GM12878 (cell line): ENCODE results near the gene SVEP1. TPM values are rescaled to one million over a fixed set of nuclear protein-coding genes. Genes with fewer than 3 reads are reported as not detected.

Experiments
- ATAC-seq: fragments of 200-7000 bp; cut with Tn5 transposase; 3 replicates; pipeline ENCODE4 v1.9.1; 2020; ENCODE audit warnings: mild to moderate bottlenecking, moderate library complexity
- BruUV-seq: library from RNA; stranded (reverse); fragments of 400-500 nt; replicated peaks from 2 replicates; lab custom pipeline; 2021; lab: Mats Ljungman, UMichigan
- CTCF ChIA-PET: fragments of 300-600 bp; sonication (Branson Sonifier 250); formaldehyde crosslinking; extraction: SDS; loops from one replicate; lab custom pipeline; 2021; ENCODE audit warnings: inconsistent platforms; lab: Yijun Ruan, JAX
- POLR2A ChIA-PET: fragments of 350-600 bp; formaldehyde crosslinking; extraction: SDS; loops from one replicate; lab custom pipeline; 2021; ENCODE audit warnings: inconsistent platforms; lab: Charles Lee
- RAD21 ChIA-PET: fragments of 300-600 bp; sonication (Branson Sonifier 250); formaldehyde crosslinking; loops from one replicate; lab custom pipeline; 2023; ENCODE audit warnings: antibody characterized with exemption; ENCODE audit not compliant: unreplicated experiment; lab: Charles Lee
- SMC1A ChIA-PET: fragments of 300-600 bp; sonication (Branson Sonifier 250); formaldehyde crosslinking; loops from one replicate; lab custom pipeline; 2023; ENCODE audit not compliant: unreplicated experiment, uncharacterized antibody; lab: Charles Lee
- DNase-seq: peaks from one replicate; pipeline ENCODE4 v3.0.0-alpha.2; 2011; ENCODE audit warnings: low read depth, low spot score
- FAIRE-seq: peaks from 3 replicates; lab custom pipeline; 2011; peaks lifted over from hg19 to GRCh38; lab: Jason Lieb, UNC
- H2AFZ ChIP-seq: 2 replicates; pipeline ENCODE4 v1.6.0; 2011; ENCODE audit warnings: low read depth, low read length, control low read depth; ENCODE audit not compliant: control insufficient read depth
- H3K27ac ChIP-seq: 2 replicates; pipeline ENCODE4 v1.5.1; 2011; ENCODE audit warnings: control low read depth; ENCODE audit not compliant: control insufficient read depth, insufficient read depth
- H3K27me3 ChIP-seq, 2 experiments: replicated peaks in 1 of 2; 2 replicates each; pipeline versions ENCODE4 v1.6.0 to v1.6.1; 2011; ENCODE audit warnings: low read length in 1 of 2; ENCODE audit not compliant: control insufficient read depth in 2 of 2, insufficient read depth in 2 of 2
- H3K36me3 ChIP-seq, 2 experiments: 2 replicates each; pipeline ENCODE4 v1.5.1; 2011; ENCODE audit warnings: low read length in 1 of 2; ENCODE audit not compliant: control insufficient read depth in 2 of 2, insufficient read depth in 2 of 2
- H3K4me1 ChIP-seq: 2 replicates; pipeline ENCODE4 v1.6.1; 2011; ENCODE audit warnings: mild to moderate bottlenecking, low read length, moderate library complexity, mixed read lengths; ENCODE audit not compliant: control insufficient read depth, insufficient read depth
- H3K4me2 ChIP-seq: 2 replicates; pipeline ENCODE4 v1.6.0; 2011; ENCODE audit warnings: control low read depth; ENCODE audit not compliant: control insufficient read depth, insufficient read depth
- H3K4me3 ChIP-seq: fragments of 200-600 bp; sonication (generic); 2 replicates; pipeline ENCODE4 v1.5.1; 2016
- H3K79me2 ChIP-seq: 2 replicates; pipeline ENCODE4 v1.6.0; 2011; ENCODE audit warnings: low read length; ENCODE audit not compliant: control insufficient read depth, insufficient read depth
- H3K9ac ChIP-seq: 2 replicates; pipeline ENCODE4 v1.8.0; 2011; ENCODE audit warnings: low read length, control low read depth, mixed read lengths; ENCODE audit not compliant: control insufficient read depth, insufficient read depth
- H3K9me3 ChIP-seq: replicated peaks from 3 replicates; pipeline ENCODE4 v1.5.1; 2011; ENCODE audit warnings: mild to moderate bottlenecking, low read length; ENCODE audit not compliant: control insufficient read depth, insufficient read depth
- H4K20me1 ChIP-seq: 2 replicates; pipeline ENCODE4 v1.6.0; 2011; ENCODE audit not compliant: control insufficient read depth, insufficient read depth
- CREM ChIP-seq: IDR thresholded peaks from 2 replicates; pipeline ENCODE4 v1.6.1; 2014; ENCODE audit warnings: antibody characterized with exemption, low read depth
- E2F8 ChIP-seq: fragments of 450-650 bp; IDR thresholded peaks from 2 replicates; pipeline ENCODE4 v1.6.1; 2018; ENCODE audit warnings: mild to moderate bottlenecking, low read depth, moderate library complexity; ENCODE audit not compliant: partially characterized antibody
- EGR1 ChIP-seq, 2 experiments: IDR thresholded peaks; 1 replicate in 1 of 2; 2 replicates in 1 of 2; pipeline ENCODE4 v1.6.1; 2011 to 2012; ENCODE audit warnings: low read depth in 2 of 2, low read length in 2 of 2, borderline replicate concordance in 1 of 2, mild to moderate bottlenecking in 1 of 2, moderate library complexity in 1 of 2
- EP300 ChIP-seq, 2 experiments: fragments of 150-350 bp in 1 of 2; IDR thresholded peaks; 2 replicates each; pipeline ENCODE4 v1.6.1; 2011 to 2012; ENCODE audit warnings: low read depth in 2 of 2, low read length in 2 of 2, borderline replicate concordance in 1 of 2, improper control_type of control experiment in 1 of 2, inconsistent platforms in 1 of 2; ENCODE audit not compliant: control insufficient read depth in 1 of 2
- JUND ChIP-seq: IDR thresholded peaks from 2 replicates; pipeline ENCODE4 v1.6.1; 2012; ENCODE audit warnings: low read depth, mild to moderate bottlenecking, low read length, improper control_type of control experiment, moderate library complexity
- NRF1 ChIP-seq: conservative IDR thresholded peaks from 2 replicates; pipeline ENCODE4 v1.6.1; 2011; ENCODE audit warnings: mild to moderate bottlenecking, low read depth, low read length, improper control_type of control experiment
- PKNOX1 ChIP-seq: fragments of 450-650 bp; IDR thresholded peaks from 2 replicates; pipeline ENCODE4 v1.6.1; 2016; ENCODE audit warnings: mild to moderate bottlenecking
- POLR2AphosphoS2 ChIP-seq: IDR thresholded peaks from 2 replicates; pipeline ENCODE4 v1.6.1; 2011; ENCODE audit warnings: low read depth, mild to moderate bottlenecking, low read length, improper control_type of control experiment, moderate library complexity
- POU2F2 ChIP-seq: IDR thresholded peaks from 3 replicates; pipeline ENCODE4 v1.6.1; 2011; ENCODE audit warnings: low read depth, mild to moderate bottlenecking, low read length, borderline replicate concordance
- PRDM15 ChIP-seq: fragments of 450-650 bp; formaldehyde crosslinking; IDR thresholded peaks from 2 replicates; pipeline ENCODE4 v1.4.0; 2020; ENCODE audit warnings: mild to moderate bottlenecking, moderate library complexity
- RBBP5 ChIP-seq: fragments of 200-600 bp; sonication (generic); conservative IDR thresholded peaks from 2 replicates; pipeline ENCODE4 v1.6.1; 2016
- SIN3A ChIP-seq: IDR thresholded peaks from 2 replicates; pipeline ENCODE4 v1.6.1; 2012; ENCODE audit warnings: low read depth, low read length, improper control_type of control experiment
- TCF12 ChIP-seq: IDR thresholded peaks from 2 replicates; pipeline ENCODE4 v1.6.1; 2011; ENCODE audit warnings: low read depth, mild to moderate bottlenecking, low read length
- ZNF207 ChIP-seq: fragments of 450-650 bp; IDR thresholded peaks from 2 replicates; pipeline ENCODE4 v1.6.1; 2014; ENCODE audit warnings: antibody characterized with exemption, mild to moderate bottlenecking, borderline replicate concordance
- ZNF24 ChIP-seq: fragments of 450-650 bp; IDR thresholded peaks from 2 replicates; pipeline ENCODE4 v1.6.1; 2017; ENCODE audit warnings: antibody characterized with exemption, mild to moderate bottlenecking
- ZSCAN29 ChIP-seq: fragments of 450-650 bp; IDR thresholded peaks from 2 replicates; pipeline ENCODE4 v1.6.1; 2017; ENCODE audit warnings: mild to moderate bottlenecking, moderate library complexity
- WGBS: methylation state at CpG from one replicate; pipeline ENCODE4 v1.1.6; 2016; ENCODE audit warnings: low lambda C conversion rate; ENCODE audit not compliant: insufficient replicate concordance, insufficient coverage; ENCODE audit errors: missing lambda C conversion rate; 5-methylcytosine and 5-hydroxymethylcytosine counted together
- in situ Hi-C: fragments of 300-500 bp; cut with MboI; formaldehyde crosslinking; loops from 9 replicates; pipeline ENCODE4 v1.14.3; 2018; ENCODE audit warnings: mixed read lengths
- intact Hi-C: fragments of 100-400 bp; cut with micrococcal nuclease; formaldehyde crosslinking; loops from one replicate; pipeline ENCODE4 v1.14.2; 2022; ENCODE audit not compliant: unreplicated experiment
- polyA plus RNA-seq, 11 experiments: library from polyadenylated mRNA; depleted of rRNA in 4 of 11; unstranded in 6 of 11; stranded (reverse) in 5 of 11; fragments of >200 nt; fragmentation: Nextera tagmentation in 4 of 11; fragmentation: Illumina TruSeq in 1 of 11; extraction: Ambion mirVana in 4 of 11; extraction: Trizol in 1 of 11; gene quantifications; 1 replicate in 1 of 11; 2 replicates in 10 of 11; pipeline versions ENCODE4 v1.2.1 to v1.2.3, GENCODE V29; 2011 to 2016; ENCODE audit warnings: inconsistent platforms in 2 of 11, missing spikeins in 2 of 11, low read depth in 1 of 11
- total RNA-seq, 4 experiments: library from RNA; depleted of rRNA in 3 of 4; stranded (reverse); fragments of >200 nt in 3 of 4; fragmentation: Illumina TruSeq in 1 of 4; extraction: Trizol in 1 of 4; gene quantifications; 2 replicates each; pipeline versions ENCODE4 v1.2.1 to v1.2.3, GENCODE V29; 2013 to 2021
- TF ChIP-seq, protein P1 (sequence below): fragments of 150-350 bp; IDR thresholded peaks from 2 replicates; pipeline ENCODE4 v1.6.1; 2014; ENCODE audit warnings: mild to moderate bottlenecking, low read depth, low read length

The SVEP1 gene
- total and polyA plus RNA-seq, 10 of the 15 experiments (the other 5 are each of a cell fraction or from before 2014, with no cell fraction given) = under 0.01 to 0.05 (median 0.01) TPM; not detected in 5

DNA sequence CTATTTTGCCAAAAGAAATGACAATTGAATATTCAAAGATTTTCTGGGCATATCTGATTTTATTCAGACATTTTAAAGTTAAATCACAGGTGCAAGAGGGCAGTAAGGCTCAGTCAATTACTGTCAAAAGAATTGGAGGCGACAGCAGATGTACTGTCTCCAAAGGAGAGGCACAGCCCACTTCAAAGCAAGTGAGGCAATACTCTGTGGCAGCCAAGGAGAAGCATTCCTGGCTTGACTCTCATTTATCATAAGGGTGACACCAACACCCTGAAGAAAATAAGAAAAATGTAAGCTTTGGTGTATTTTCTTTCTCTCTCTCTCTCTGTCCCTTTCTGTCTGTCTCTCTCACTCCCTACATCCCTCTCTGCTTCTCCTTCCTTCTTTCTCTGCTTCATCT lies 93.3 kb downstream of the SVEP1 start:
- Histone ChIP-seq H3K9me3 (no peaks in the 10 kb centered on the region), H3K9ac (no peak overlapping the region), H3K79me2 (no peaks in the 10 kb centered on the region), H3K4me3 (no peak overlapping the region), H2AFZ (no peak overlapping the region), H3K27me3 (no peaks in the 10 kb centered on the region), H3K4me1 (no peaks in the 10 kb centered on the region), H3K27ac (no peak overlapping the region), H3K36me3 (no peaks in the 10 kb centered on the region), H3K4me2 (no peak overlapping the region), H4K20me1 (no peaks in the 10 kb centered on the region)
- DNase-seq (no peak), FAIRE-seq (no peak), ATAC-seq (no peak)
- RAD21 ChIA-PET = no interaction called here
- intact Hi-C loops = no loop called here
- in situ Hi-C loops = no loop called here
- SMC1A ChIA-PET = no interaction called here
- BruUV-seq = no TSS peak
- CTCF ChIA-PET = no interaction called here
- WGBS = 6% methylated on average over 1 of the region's 1 CpG
- POLR2A ChIA-PET = no interaction called here
- TF ChIP-seq ZNF24 (no peak), PKNOX1 (no peak), TCF12 (no peak), CREM (no peak), RBBP5 (no peak), PRDM15 (CRISPR knock-in tag) (no peak), SIN3A (no peak), EP300 (IDR thresholded peaks at IDR 0.05; ENCODE audit: borderline replicate concordance in 1 of 2, control insufficient read depth in 1 of 2, low read depth in 2 of 2, low read length in 2 of 2) (no peak), NRF1 (no peak), ZNF207 (no peak), EGR1 (IDR thresholded peaks at IDR 0.05; ENCODE audit: borderline replicate concordance in 1 of 2, low read depth in 2 of 2, low read length in 2 of 2) (no peak), ZSCAN29 (no peak), POU2F2 (no peak), JUND (no peak), POLR2AphosphoS2 (no peak), E2F8 (no peak)
- TF ChIP-seq, protein P1, sequence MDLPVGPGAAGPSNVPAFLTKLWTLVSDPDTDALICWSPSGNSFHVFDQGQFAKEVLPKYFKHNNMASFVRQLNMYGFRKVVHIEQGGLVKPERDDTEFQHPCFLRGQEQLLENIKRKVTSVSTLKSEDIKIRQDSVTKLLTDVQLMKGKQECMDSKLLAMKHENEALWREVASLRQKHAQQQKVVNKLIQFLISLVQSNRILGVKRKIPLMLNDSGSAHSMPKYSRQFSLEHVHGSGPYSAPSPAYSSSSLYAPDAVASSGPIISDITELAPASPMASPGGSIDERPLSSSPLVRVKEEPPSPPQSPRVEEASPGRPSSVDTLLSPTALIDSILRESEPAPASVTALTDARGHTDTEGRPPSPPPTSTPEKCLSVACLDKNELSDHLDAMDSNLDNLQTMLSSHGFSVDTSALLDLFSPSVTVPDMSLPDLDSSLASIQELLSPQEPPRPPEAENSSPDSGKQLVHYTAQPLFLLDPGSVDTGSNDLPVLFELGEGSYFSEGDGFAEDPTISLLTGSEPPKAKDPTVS = no peak
